GM23338 (cell line): ENCODE data around the gene PID1. TPM values are rescaled to one million over a fixed set of nuclear protein-coding genes. Genes with fewer than 3 reads are reported as not detected.

Experiments
- ATAC-seq: fragments of 200-7000 bp; cut with Tn5 transposase; 3 replicates; pipeline ENCODE4 v1.9.1; 2020
- DNase-seq: peaks from one replicate; pipeline ENCODE4 v3.0.0-alpha.2; 2015; ENCODE audit warnings: low spot score
- H2AFZ ChIP-seq: fragments of 200-600 bp; sonication (generic); 2 replicates; pipeline ENCODE4 v1.8.0; 2016; ENCODE audit warnings: antibody characterized with exemption, mild to moderate bottlenecking, moderate library complexity
- H3F3A ChIP-seq: fragments of 200-600 bp; sonication (generic); replicated peaks from 2 replicates; pipeline ENCODE4 v1.8.0; 2017; ENCODE audit warnings: antibody characterized with exemption, mixed run types, low read depth
- H3K27ac ChIP-seq: fragments of 200-600 bp; sonication (generic); 2 replicates; pipeline ENCODE4 v1.6.1; 2016; ENCODE audit warnings: low read depth
- H3K27me3 ChIP-seq: fragments of 200-600 bp; sonication (generic); 2 replicates; pipeline ENCODE4 v1.8.0; 2016; ENCODE audit warnings: mild to moderate bottlenecking, mixed run types, moderate library complexity; ENCODE audit not compliant: insufficient read depth
- H3K36me3 ChIP-seq: fragments of 200-600 bp; sonication (generic); 2 replicates; pipeline ENCODE4 v1.8.0; 2016; ENCODE audit warnings: mild to moderate bottlenecking; ENCODE audit not compliant: insufficient read depth
- H3K4me1 ChIP-seq: fragments of 200-600 bp; sonication (generic); 2 replicates; pipeline ENCODE4 v1.8.0; 2016; ENCODE audit warnings: mild to moderate bottlenecking, moderate library complexity; ENCODE audit not compliant: insufficient read depth
- H3K4me2 ChIP-seq: fragments of 200-600 bp; sonication (generic); 2 replicates; pipeline ENCODE4 v1.7.1; 2017; ENCODE audit warnings: mixed run types
- H3K4me3 ChIP-seq: fragments of 200-600 bp; sonication (generic); 2 replicates; pipeline ENCODE4 v1.6.1; 2016; ENCODE audit warnings: mixed run types
- H3K79me2 ChIP-seq: fragments of 200-600 bp; sonication (generic); replicated peaks from 2 replicates; pipeline ENCODE4 v1.8.0; 2017; ENCODE audit warnings: mild to moderate bottlenecking; ENCODE audit not compliant: insufficient read depth
- H3K9me2 ChIP-seq: fragments of 200-600 bp; sonication (generic); 2 replicates; pipeline ENCODE4 v1.8.0; 2017; ENCODE audit not compliant: insufficient read depth
- H4K20me1 ChIP-seq: fragments of 200-600 bp; sonication (generic); replicated peaks from 2 replicates; pipeline ENCODE4 v1.8.0; 2017; ENCODE audit warnings: mild to moderate bottlenecking; ENCODE audit not compliant: insufficient read depth
- H3K27ac Mint-ChIP-seq: 2 replicates; pipeline ENCODE4 v1.8.0; 2020; ENCODE audit warnings: inconsistent platforms, mild to moderate bottlenecking, moderate library complexity, mixed read lengths
- H3K27me3 Mint-ChIP-seq: 3 replicates; pipeline ENCODE4 v1.8.0; 2022; ENCODE audit warnings: low read depth, mild to moderate bottlenecking, moderate library complexity, mixed read lengths, inconsistent platforms; ENCODE audit not compliant: insufficient read depth, poor library complexity
- H3K36me3 Mint-ChIP-seq: 3 replicates; pipeline ENCODE4 v1.8.0; 2021; ENCODE audit warnings: low read depth, mild to moderate bottlenecking, inconsistent platforms, moderate library complexity, mixed read lengths
- H3K4me1 Mint-ChIP-seq: 3 replicates; pipeline ENCODE4 v1.8.0; 2020; ENCODE audit warnings: mild to moderate bottlenecking, inconsistent platforms, mixed read lengths
- H3K4me3 Mint-ChIP-seq: 3 replicates; pipeline ENCODE4 v1.8.0; 2021; ENCODE audit warnings: moderate library complexity, mild to moderate bottlenecking, inconsistent platforms, mixed read lengths
- H3K9me3 Mint-ChIP-seq: 3 replicates; pipeline ENCODE4 v1.8.0; 2020; ENCODE audit warnings: moderate library complexity, mild to moderate bottlenecking, inconsistent platforms, mixed read lengths
- CREB1 ChIP-seq: fragments of 250-450 bp; sonication (Bioruptor Pico); IDR thresholded peaks from 2 replicates; pipeline ENCODE4 v1.5.0; 2020; ENCODE audit warnings: low read depth, mild to moderate bottlenecking, moderate library complexity
- ETS1 ChIP-seq: IDR thresholded peaks from 2 replicates; pipeline ENCODE4 v1.6.1; 2016; ENCODE audit warnings: antibody characterized with exemption
- EZH2 ChIP-seq: fragments of 200-600 bp; sonication (generic); IDR thresholded peaks from one replicate; pipeline ENCODE4 v1.8.0; 2017; ENCODE audit warnings: antibody characterized with exemption, mild to moderate bottlenecking, low read depth; ENCODE audit not compliant: unreplicated experiment
- JUNB ChIP-seq: IDR thresholded peaks from one replicate; pipeline ENCODE4 v1.6.1; 2016; ENCODE audit warnings: antibody characterized with exemption; ENCODE audit not compliant: unreplicated experiment
- NANOG ChIP-seq: IDR thresholded peaks from 2 replicates; pipeline ENCODE4 v1.6.1; 2016; ENCODE audit warnings: antibody characterized with exemption, borderline replicate concordance
- REST ChIP-seq: IDR thresholded peaks from one replicate; pipeline ENCODE4 v1.6.1; 2018; ENCODE audit warnings: antibody characterized with exemption; ENCODE audit not compliant: unreplicated experiment
- STAT1 ChIP-seq: IDR thresholded peaks from one replicate; pipeline ENCODE4 v1.6.1; 2016; ENCODE audit warnings: antibody characterized with exemption; ENCODE audit not compliant: unreplicated experiment
- ZNF114 ChIP-seq: fragments of 250-450 bp; sonication (Bioruptor Pico); IDR thresholded peaks from 2 replicates; pipeline ENCODE4 v1.5.0; 2020; ENCODE audit warnings: mild to moderate bottlenecking, moderate library complexity
- ZNF331 ChIP-seq: fragments of 250-450 bp; sonication (Bioruptor Pico); IDR thresholded peaks from 2 replicates; pipeline ENCODE4 v1.5.0; 2020; ENCODE audit warnings: low read depth, mild to moderate bottlenecking, moderate library complexity
- polyA plus RNA-seq: library from polyadenylated mRNA; unstranded; fragments of >200 nt; fragmentation: Nextera tagmentation; extraction: Ambion mirVana; gene quantifications from 2 replicates; pipeline ENCODE4 v1.2.1, GENCODE V29; 2016
- total RNA-seq: library from RNA; depleted of rRNA; stranded (reverse); fragments of >200 nt; shearing (Covaris generic); gene quantifications from 2 replicates; pipeline ENCODE4 v1.2.3, GENCODE V29; 2014

PID1 gene
- total and polyA plus RNA-seq, 2 experiments from 2014 or later: 1.7 to 2.4 TPM

- no peaks in the 10 kb centered on the region for H3K36me3 Mint-ChIP-seq
- no peaks in the 10 kb centered on the region for H3K9me3 Mint-ChIP-seq
- H3K9me2 ChIP-seq: 0 out of 2 replicates have a peak, but pooled peaks cover 3% of the 10 kb centered on the region
- no peak overlapping the region for H3K27ac ChIP-seq
- no peak overlapping the region for H3K4me2 ChIP-seq
- H2AFZ ChIP-seq: no peak overlapping the region
- peaks cover 11% of the 10 kb centered on the region for H3K4me1 Mint-ChIP-seq
- DNase-seq (no peak), ATAC-seq (no peak)
- TF ChIP-seq EZH2: no peak
- TF ChIP-seq ZNF114: no peak
- no peak for TF ChIP-seq REST
- no peak for TF ChIP-seq JUNB
- no peak for TF ChIP-seq STAT1
- no peak for TF ChIP-seq ETS1
- TF ChIP-seq NANOG: no peak
- H3K4me3 Mint-ChIP-seq: no peak overlapping the region
- H3K4me1 ChIP-seq: no peaks in the 10 kb centered on the region
- no peaks in the 10 kb centered on the region for H3K79me2 ChIP-seq
- no peak overlapping the region for H3K4me3 ChIP-seq
- no peaks in the 10 kb centered on the region for H4K20me1 ChIP-seq
- no peaks in the 10 kb centered on the region for H3F3A ChIP-seq
- H3K27me3 Mint-ChIP-seq: peaks cover 2% of the 10 kb centered on the region
- H3K27ac Mint-ChIP-seq: no peak overlapping the region
- no peaks in the 10 kb centered on the region for H3K27me3 ChIP-seq
- 0 out of 2 replicates have a peak, but pooled peaks cover 3% of the 10 kb centered on the region for H3K36me3 ChIP-seq
These were observed 166.1 kb downstream of the PID1 start for GRCh38 chr2:229104974-229105387.

- H4K20me1 ChIP-seq: no peaks in the 10 kb centered on the region
- H3K36me3 ChIP-seq: 0 out of 2 replicates have a peak, but pooled peaks cover 3% of the 10 kb centered on the region
- Mint-ChIP-seq H3K4me3 (no peak overlapping the region), H3K36me3 (no peaks in the 10 kb centered on the region), H3K27me3 (peaks cover 2% of the 10 kb centered on the region), H3K4me1 (peaks cover 6% of the 10 kb centered on the region; the same call in 2 of the 3 replicates), H3K9me3 (no peaks in the 10 kb centered on the region), H3K27ac (no peak overlapping the region)
- H3K79me2 ChIP-seq: no peaks in the 10 kb centered on the region
- ATAC-seq (no peak), DNase-seq (no peak)
- no peaks in the 10 kb centered on the region for H3F3A ChIP-seq
- no peak overlapping the region for H2AFZ ChIP-seq
- no peak overlapping the region for H3K4me2 ChIP-seq
- no peak overlapping the region for H3K4me3 ChIP-seq
- H3K4me1 ChIP-seq: no peaks in the 10 kb centered on the region
- H3K9me2 ChIP-seq: 0 out of 2 replicates have a peak, but pooled peaks cover 3% of the 10 kb centered on the region
- no peaks in the 10 kb centered on the region for H3K27me3 ChIP-seq
- H3K27ac ChIP-seq: no peak overlapping the region
- TF ChIP-seq JUNB (no peak), ZNF331 (CRISPR knock-in tag) (no peak), EZH2 (no peak), CREB1 (CRISPR knock-in tag) (no peak), REST (no peak)
These were observed 167.1 kb downstream of the PID1 start for GRCh38 chr2:229104025-229104424.
